A549 treated with Mapracorat at 1 μM for 4 hours (cell line): ENCODE data around the gene CLCN7. TPM values are rescaled to one million over a fixed set of nuclear protein-coding genes. Genes with fewer than 3 reads are reported as not detected.

Experiments used
- total RNA-seq: library from RNA; stranded (reverse); fragments of 200-300 nt; extraction: Qiagen RNA extraction; gene quantifications from 5 replicates; pipeline ENCODE4 v1.2.3, GENCODE V29; 2022

CLCN7 gene
- 45.9 to 78.5 TPM (median 73.6 TPM) in 5 replicates for total RNA-seq

DNA sequence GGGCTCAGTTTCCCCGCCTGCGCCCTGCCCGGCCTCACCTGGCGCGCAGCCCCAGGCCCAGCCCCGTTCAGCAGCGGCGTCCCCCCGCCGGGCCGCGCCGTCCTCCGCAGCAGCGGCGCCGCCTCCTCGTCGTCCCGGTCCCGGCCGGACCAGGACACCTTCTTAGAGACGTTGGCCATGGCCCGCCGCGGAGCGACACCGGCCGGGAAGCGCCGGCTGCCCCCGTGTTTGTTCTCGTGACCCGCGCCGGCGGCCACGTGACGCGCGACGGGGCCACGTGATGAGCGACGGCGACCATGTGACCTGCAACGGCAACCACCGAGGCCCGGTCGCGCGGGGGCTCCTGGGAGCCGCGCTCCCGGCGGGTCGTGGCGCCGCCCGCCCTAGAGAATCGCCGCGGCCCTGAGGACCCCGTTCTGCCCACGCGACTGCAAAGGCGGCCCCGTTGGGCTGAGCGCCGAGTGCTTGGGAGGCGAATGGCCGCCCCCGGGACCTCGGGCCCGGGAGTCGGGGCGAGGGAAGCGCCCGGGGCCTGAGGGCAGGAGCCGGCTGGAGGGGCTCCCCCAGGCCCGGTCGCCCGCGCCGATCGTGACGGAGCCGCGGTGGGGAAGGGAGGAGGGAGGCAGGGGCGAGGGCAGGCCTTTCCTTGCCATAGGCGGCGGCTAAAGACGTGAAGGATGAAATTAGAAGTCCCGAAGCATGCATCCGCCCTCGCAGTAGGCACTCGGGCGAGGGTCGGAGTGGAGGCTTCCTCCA is at the start of gene CLCN7:
TSS of gene CLCN7 (minus strand) at position 233 of the 756 bp plus-strand sequence. CDS start at position 179, 54 bp downstream.

GRCh38 chr16:1492923-1493745 is 18.3 kb upstream of the CLCN7 start, which contains the start of gene TELO2:
Gene TELO2, plus strand, starts transcription at chr16:1493360. Its CDS starts 922 bp downstream, at chr16:1494282.

GRCh38 chr16:1488619-1489018 is 13.8 kb upstream of the CLCN7 start, which contains the start of gene PTX4:
Gene PTX4, minus strand, starts transcription at chr16:1488944. Its CDS starts 35 bp downstream, at chr16:1488909.

DNA sequence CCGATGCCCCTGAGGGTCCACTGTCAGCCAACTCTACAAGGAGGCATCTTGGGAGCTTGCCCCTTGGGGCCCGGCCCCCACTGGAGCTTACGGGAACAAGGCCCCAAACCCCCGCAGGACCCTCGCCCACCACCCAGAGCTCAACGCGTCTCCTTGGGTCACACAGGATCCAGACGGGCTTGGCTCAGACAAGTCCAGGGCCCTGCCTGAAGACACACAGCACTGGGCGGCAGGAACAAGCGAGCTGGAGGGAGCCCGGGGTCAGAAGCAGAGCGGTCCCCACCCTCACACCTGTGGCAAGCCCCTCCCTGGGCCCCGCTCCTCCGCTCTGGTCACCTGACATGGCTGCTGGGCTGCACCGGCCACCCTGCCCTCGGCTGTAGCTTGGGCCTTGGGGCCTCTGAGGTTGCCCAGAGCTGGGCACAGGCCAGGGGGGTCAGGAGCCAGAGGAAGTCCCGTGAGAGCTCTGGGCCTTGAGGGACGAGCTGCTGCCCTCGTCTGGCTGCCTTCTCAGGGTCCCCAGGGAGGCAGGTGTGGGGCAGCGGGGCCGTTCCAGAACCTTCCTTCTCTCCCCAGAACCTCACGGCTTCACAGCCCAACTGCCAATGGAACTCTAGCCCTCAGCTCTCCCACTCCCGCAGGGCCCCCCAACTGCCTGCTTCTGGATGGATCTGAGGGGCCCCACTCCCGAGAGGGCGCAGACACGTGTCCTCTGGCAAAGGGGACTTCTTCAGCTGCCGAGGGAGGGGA is 30.7 kb downstream of the CLCN7 start, which contains the start of gene CCDC154:
TSS of gene CCDC154 (minus strand) at position 577 of the 750 bp plus-strand sequence. CDS start at position 343, 234 bp downstream.

DNA sequence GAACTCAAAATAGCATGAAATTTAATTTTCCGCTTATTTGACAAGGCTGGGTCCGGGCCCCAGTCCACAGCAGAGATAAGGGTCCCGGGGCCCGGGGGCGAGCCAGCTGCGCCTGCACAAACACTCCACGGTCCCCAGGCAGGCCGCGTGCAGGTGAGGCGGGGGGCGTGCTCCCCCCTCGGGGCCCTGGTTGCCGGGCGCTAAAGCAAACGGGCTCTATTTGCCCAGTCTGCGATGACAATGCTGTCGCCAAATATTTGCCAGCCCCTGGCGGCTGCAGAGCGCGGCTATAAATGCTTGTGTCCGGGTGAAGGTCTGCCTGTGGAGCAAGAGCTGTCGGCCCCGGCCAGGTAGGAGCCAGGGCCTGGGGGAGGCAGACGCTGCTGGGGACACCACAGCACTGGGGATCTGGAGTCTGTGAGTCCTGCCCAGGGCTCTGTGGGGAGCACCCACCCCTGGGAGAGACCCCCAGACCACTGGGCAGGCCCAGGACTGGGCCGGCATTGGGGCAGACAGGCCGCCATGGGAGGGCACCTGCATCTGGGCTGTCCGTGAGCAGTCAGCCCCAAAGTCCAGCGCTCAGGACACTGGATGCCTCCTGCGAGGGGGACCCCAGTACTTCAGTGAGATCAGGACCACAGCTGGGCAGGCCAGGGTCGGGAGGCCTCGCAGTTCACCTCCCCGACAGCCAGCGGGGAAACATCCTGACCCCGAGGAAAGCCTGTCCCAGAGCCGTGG is 43.9 kb downstream of the CLCN7 start, which contains the start of gene PERCC1:
TSS of gene PERCC1 (plus strand) at position 320 of the 738 bp plus-strand sequence. CDS start 1,516 bp downstream, outside the sequence.

GRCh38 chr16:1414532-1415260 is 60.1 kb downstream of the CLCN7 start, which contains the start of gene UNKL:
Gene UNKL, minus strand, starts transcription at chr16:1414704. Its CDS starts 13 bp downstream, at chr16:1414691.

Other genes starting within 250 kb of the CLCN7 start
- not detected in 5 replicates for gene TPSG1, start 249.8 kb downstream of the CLCN7 start, total RNA-seq
- not detected in 5 replicates for gene TPSB2, start 244.8 kb downstream of the CLCN7 start, total RNA-seq
- gene TPSAB1, start 234.3 kb downstream of the CLCN7 start, total RNA-seq = 0.15 TPM in 1 of 5 replicates, not detected in the others
- 0.11 TPM in 1 of 5 replicates, not detected in the others for gene TPSD1, start 219.0 kb downstream of the CLCN7 start, total RNA-seq
- gene UBE2I, start 165.4 kb downstream of the CLCN7 start, total RNA-seq = 154 to 191 TPM (median 162 TPM) in 5 replicates
- gene BAIAP3, start 141.4 kb downstream of the CLCN7 start, total RNA-seq = 0.49 to 1.4 TPM (median 1.00 TPM) in 5 replicates
- gene TSR3, start 123.2 kb downstream of the CLCN7 start, total RNA-seq = 56.9 to 97.4 TPM (median 93.0 TPM) in 5 replicates
- gene GNPTG, start 123.1 kb downstream of the CLCN7 start, total RNA-seq = 24.6 to 38.0 TPM (median 35.0 TPM) in 5 replicates
- gene UNKL, start 60.3 kb downstream of the CLCN7 start, total RNA-seq = 17.0 to 35.5 TPM (median 32.0 TPM) in 5 replicates
- 32.7 to 37.9 TPM (median 36.1 TPM) in 5 replicates for gene UQCC4, start 54.3 kb downstream of the CLCN7 start, total RNA-seq
- gene PERCC1, start 44.0 kb downstream of the CLCN7 start, total RNA-seq = not detected in 5 replicates
- 0.20 to 0.81 TPM (median 0.32 TPM) in 5 replicates for gene CCDC154, start 30.5 kb downstream of the CLCN7 start, total RNA-seq
- not detected in 5 replicates for gene PTX4, start 13.9 kb upstream of the CLCN7 start, total RNA-seq
- gene TELO2, start 18.3 kb upstream of the CLCN7 start, total RNA-seq = 21.9 to 44.1 TPM (median 39.5 TPM) in 5 replicates
- gene TMEM204, start 58.6 kb upstream of the CLCN7 start, total RNA-seq = 0.17 to 0.20 TPM in 2 of 5 replicates, not detected in the others
- 7.7 to 9.0 TPM (median 8.6 TPM) in 5 replicates for gene IFT140, start 137.0 kb upstream of the CLCN7 start, total RNA-seq
- gene CRAMP1, start 137.3 kb upstream of the CLCN7 start, total RNA-seq = 10.2 to 21.1 TPM (median 15.9 TPM) in 5 replicates
- gene JPT2, start 203.3 kb upstream of the CLCN7 start, total RNA-seq = 167 to 196 TPM (median 178 TPM) in 5 replicates
- 40.7 to 70.6 TPM (median 60.8 TPM) in 5 replicates for gene MAPK8IP3, start 231.2 kb upstream of the CLCN7 start, total RNA-seq